HEK293T (cell line): ENCODE measurements around the gene TEX50.

Experiments used
- ARNT ChIP-seq: fragments of 450-650 bp; IDR thresholded peaks from 2 replicates; pipeline ENCODE4 v1.6.1; 2017; ENCODE audit warnings: mild to moderate bottlenecking
- BHLHE40 ChIP-seq: fragments of 450-650 bp; IDR thresholded peaks from 2 replicates; pipeline ENCODE4 v1.6.1; 2016; ENCODE audit warnings: mild to moderate bottlenecking, moderate library complexity, borderline replicate concordance
- ELF4 ChIP-seq: fragments of 450-650 bp; IDR thresholded peaks from 2 replicates; pipeline ENCODE4 v1.6.1; 2017; ENCODE audit warnings: antibody characterized with exemption
- FOXA1 ChIP-seq: fragments of 450-650 bp; IDR thresholded peaks from 2 replicates; pipeline ENCODE4 v1.6.1; 2016; ENCODE audit warnings: mild to moderate bottlenecking
- FOXK2 ChIP-seq: fragments of 450-650 bp; IDR thresholded peaks from 2 replicates; pipeline ENCODE4 v1.6.1; 2016; ENCODE audit warnings: mild to moderate bottlenecking
- FOXM1 ChIP-seq: fragments of 450-650 bp; IDR thresholded peaks from 2 replicates; pipeline ENCODE4 v1.6.1; 2017; ENCODE audit warnings: mild to moderate bottlenecking, borderline replicate concordance
- HDGF ChIP-seq: fragments of 450-650 bp; IDR thresholded peaks from 2 replicates; pipeline ENCODE4 v1.6.1; 2017; ENCODE audit warnings: antibody characterized with exemption, borderline replicate concordance
- NFRKB ChIP-seq: fragments of 450-650 bp; IDR thresholded peaks from 2 replicates; pipeline ENCODE4 v1.6.1; 2016; ENCODE audit warnings: mild to moderate bottlenecking, moderate library complexity
- PKNOX1 ChIP-seq: fragments of 450-650 bp; IDR thresholded peaks from 2 replicates; pipeline ENCODE4 v1.6.1; 2016
- SUZ12 ChIP-seq: fragments of 450-650 bp; IDR thresholded peaks from 2 replicates; pipeline ENCODE4 v1.6.1; 2016; ENCODE audit warnings: mild to moderate bottlenecking
- ZNF384 ChIP-seq: fragments of 450-650 bp; IDR thresholded peaks from 2 replicates; pipeline ENCODE4 v1.6.1; 2016

- TF ChIP-seq NFRKB (no peak), ELF4 (no peak), ZNF384 (no peak), BHLHE40 (no peak), SUZ12 (no peak), PKNOX1 (no peak), FOXK2 (no peak), FOXM1 (no peak), FOXA1 (no peak), ARNT (no peak), HDGF (no peak)
Observed at GRCh38 chr1:173660306-173660705, 25.2 kb downstream of the TEX50 start.
